ENCODE data around the gene MAP4.
"Not testable (repeated sequence)": the region's sequence is repeated elsewhere in the genome, so short reads cannot be mapped to it uniquely, and the experiment has no call there.

The MAP4 gene

DNA sequence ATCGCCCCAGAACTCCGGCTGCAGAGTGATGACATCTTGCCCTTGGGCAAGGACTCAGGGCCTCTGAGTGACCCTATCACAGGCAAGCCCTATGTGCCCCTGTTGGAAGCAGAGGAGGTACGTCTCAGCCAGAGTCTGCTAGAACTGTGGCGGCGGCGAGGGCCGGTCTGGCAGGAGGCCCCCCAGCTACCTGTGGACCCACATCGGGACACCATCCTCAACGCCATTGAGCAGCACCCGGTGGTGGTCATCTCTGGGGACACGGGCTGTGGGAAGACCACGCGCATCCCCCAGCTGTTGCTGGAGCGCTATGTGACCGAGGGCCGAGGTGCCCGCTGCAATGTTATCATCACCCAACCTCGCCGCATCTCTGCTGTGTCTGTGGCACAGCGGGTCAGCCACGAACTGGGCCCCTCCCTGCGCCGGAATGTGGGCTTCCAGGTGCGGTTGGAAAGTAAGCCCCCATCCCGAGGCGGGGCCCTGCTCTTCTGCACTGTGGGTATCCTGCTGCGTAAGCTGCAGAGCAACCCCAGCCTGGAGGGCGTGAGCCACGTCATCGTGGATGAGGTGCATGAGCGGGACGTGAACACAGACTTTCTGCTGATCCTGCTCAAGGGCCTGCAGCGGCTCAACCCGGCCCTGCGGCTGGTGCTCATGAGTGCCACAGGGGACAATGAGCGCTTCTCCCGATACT lies 169.9 kb downstream of the MAP4 start:
- no peak for DNase-seq (ENCODE audit: low spot score)

DNA sequence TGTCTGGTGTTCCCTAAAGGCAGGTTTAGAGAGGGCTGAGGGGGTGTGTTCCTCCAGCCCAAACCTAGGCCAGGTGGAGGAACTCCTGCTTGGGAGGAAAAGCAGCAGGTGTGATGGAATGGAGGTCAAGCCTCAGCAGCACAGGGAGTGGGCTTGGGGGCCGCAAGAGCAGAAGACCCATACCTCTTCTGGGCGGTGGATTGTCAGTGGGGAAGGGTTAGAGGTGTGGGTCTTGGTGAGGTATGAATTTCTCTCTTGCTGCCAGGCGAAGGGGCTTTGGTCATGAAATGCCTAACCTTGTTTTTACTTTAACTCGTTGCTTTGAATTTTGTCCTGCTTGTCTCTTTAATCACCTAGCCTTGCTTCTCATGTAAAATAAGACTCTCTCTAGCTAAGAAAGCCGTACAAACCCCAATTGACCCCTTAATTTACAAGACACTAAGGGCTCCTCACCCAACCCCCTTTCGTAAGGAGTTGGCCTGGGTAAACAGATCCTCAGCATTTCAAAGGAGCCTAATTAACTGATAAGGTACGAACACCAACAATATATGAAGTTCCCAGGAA lies 174.3 kb downstream of the MAP4 start:
- no peak for DNase-seq (ENCODE audit: low spot score)

DNA sequence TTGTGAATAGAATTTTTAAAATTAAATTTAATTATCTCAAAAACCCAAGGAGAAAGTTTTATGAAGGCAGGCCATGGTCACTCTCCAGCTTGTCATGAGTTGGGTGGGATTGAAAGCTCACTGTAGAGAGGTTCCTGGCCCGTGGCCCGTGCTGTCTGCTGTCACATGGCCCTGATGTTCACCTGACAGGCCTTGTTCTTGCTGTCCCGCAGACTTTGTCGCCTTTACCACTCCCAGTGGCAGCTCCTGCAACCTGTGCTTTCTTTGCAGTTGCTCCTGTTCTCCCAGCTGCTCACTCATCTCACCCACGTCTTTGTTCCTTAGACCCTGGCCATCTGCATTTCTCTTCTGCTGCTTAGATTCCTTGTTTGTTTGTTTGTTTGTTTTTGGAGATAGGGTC lies 177.7 kb downstream of the MAP4 start:
- no peak for DNase-seq (ENCODE audit: low spot score)

DNA sequence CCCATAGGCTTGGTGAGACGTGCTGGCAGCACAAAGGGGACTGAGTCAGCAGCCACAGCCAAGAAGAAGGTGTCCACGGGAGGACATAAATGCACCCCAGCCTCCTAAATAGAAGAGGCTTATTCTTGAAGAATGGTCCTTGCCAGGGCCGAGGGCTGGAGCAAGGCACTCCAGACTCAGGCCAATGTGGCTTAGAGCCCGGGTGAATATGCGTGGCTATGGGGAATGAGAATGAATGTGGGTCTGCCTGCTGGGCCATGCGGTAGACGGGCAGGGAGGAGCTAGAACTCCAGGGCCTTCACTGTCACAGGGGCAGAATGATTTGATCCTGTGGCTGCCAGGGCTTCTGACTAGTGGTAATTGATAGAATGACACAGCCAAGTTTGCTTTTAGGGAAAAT lies 179.2 kb downstream of the MAP4 start:
- DNase-seq (ENCODE audit: low spot score), result no peak

DNA sequence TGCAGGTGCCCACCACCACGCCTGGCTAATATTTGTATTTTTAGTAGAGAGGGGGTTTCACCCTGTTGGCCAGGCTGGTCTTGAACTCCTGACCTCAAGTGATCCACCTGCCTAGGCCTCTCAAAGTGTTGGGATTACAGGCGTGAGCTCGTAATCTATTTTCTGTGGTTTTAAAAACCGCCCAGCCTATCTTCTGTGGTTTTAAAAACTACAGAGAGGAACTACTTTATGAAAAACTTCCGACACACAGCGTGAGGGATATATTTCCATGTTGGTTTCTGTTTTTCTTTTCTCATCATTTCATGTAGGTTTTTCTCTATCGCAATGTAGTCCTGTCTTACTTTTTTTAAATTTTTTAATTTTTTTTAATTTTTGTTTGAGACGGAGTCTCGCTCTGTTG lies 186.7 kb downstream of the MAP4 start:
- DNase-seq (ENCODE audit: low spot score), result not testable (repeated sequence)

DNA sequence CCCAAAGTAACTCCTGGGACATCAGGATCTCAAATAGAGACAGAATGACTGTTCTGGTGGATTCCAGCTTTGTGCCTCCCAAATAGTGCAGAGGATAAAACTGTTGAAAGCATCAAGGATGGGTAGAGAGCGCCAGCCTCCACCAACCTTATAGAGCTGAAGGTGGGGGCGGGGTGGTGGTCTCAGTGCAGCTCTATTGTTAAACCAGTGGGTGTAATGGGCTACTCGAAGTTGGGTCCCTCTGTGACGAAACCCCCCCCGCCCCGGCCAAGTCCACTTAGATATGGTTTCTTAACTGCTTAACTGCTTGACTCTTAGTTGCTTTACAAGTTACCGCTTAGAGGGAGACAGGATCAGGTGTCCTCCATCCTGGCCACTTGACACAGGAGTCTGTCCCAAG lies 190.6 kb downstream of the MAP4 start:
- DNase-seq (ENCODE audit: low spot score), result no peak

DNA sequence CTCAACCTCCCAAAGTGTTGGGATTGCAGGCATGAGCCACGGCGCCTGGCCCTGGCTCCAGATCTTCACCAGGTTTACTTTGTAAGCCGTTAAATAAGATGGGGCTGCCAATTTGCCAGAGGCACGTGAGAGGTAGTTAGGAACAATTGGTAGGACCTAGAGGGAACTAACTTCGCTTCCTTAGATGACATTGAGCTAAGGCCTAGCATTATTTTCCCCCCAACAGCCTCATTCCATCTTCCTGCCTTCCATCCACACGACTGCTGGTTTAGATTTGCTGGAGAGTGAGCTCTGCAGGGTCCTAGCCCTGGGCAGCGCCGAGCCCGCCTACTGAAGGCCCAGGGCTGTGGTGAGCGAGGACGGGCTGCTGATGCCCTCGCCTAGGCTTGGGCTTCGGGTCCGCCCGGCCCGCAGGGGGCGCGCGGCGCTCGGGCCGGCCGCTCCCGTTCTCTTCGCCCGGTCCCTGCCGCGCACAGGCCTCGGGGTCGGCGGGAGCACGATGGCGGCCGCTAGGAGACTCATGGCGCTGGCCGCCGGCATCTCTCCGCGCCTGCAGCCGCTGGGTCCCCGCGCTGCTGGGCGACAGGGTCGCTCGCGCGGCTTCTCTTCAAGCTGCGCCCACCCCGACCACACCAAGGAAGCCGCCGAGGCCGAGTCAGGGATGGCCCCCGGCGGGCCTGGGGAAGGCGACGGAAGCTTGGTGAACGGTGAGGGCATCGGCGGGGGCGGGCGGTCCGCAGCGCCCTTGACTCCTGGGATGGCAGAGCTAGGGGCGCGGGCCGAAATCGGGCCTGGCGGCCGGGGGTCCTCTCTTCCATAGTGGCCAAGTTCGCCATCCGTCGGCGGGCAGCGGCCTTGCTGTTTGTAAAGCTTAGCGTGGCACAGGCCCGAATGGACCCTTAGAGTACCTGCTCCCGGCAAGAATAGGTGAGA lies 191.4 kb downstream of the MAP4 start:
- peak; percentile 96 for DNase-seq (ENCODE audit: low spot score)

DNA sequence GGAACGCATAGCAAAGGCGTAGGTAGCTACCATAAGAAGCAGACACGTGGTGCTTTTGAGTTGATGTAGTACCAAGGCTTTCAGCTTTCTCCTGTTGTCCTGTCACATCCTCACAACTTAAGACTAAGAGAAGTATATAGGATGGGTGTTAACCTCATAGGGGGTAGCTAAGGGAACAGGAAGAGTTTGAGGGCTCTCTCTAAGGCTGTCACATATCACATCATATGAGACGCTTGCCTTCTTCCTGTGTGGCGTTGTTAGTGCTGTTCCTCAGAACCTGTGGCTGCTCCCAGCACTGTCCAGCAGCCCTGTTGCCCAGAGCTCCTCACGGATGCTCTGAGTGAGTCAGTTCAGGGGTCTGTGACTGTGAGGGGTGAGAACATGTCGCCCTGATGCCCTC lies 198.6 kb downstream of the MAP4 start:
- no peak for DNase-seq (ENCODE audit: low spot score)

DNA sequence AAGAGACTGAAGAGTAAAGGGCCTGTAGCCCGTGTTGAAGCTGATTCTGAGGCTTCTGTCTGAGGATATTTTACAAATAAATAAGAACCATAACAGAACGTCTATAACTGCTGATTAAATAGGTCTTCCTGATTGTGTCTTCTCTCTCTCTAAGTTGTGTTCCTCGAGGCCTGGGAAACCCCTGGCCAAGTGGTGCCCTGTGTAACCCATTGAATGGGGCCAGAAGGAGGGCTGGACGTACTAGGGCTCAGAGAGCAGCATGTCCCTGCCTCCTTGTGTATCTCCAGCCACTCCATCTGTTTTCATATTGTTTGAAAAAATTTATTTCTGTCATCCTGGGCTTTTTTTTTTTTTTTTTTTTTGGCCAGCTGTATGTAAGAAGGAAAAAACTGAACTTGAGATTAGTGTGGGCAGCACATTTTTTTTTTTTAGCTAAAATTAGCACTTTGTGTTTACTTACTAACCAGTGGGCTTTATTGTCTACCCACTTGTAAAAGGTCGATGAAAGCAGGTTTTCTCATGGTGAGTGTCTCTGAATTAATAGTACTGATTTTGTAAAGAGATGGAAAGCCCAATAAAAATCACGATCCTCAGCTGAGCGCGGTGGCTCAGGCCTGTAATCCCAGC lies 202.6 kb downstream of the MAP4 start:
- DNase-seq (ENCODE audit: low spot score), result no peak

DNA sequence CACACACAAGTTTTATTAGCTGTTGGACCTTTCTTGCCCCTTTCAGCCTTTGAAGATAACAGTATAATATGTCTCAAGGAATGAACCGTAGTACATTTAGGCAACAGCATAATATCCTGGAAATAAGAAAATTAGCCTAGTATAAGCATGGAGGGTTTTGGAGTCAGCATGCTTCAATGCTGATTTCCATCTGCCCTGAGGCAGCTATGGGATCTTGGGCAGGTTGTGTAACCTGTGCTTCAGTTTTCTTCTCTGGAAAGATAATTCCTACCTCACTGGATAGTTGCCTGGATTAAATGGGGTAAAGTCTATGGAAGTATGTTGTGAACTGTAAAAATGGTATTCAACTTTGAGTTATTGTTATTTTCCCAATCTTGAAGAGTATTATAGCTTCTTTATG lies 211.6 kb downstream of the MAP4 start:
- DNase-seq (ENCODE audit: low spot score), result no peak

DNA sequence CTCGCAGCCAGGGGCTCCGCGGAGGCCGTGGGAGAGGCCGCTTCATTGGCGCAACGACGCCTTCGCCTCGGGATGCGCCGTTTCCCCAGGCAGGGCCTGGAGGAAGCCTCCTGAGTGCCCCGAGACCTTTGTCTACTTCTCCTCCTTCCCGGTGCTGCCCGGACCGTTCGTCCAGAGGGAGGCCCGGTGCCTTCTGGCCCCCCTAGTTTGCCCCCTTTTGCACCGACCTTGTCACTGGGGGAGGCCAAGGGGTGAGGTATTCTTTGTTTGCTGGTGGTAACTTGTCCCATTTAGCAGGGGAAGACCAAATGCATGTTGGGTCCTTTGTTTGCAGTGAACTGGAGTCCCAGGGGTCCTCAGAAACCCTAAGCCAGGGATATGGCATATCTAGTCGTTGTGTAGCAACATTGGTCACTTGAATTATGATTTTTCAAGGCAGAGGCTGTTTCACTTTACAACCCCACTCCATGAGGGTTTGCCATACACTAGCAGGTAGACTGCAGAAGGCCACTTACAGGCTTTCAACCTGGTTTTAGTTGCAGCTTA lies 212.7 kb downstream of the MAP4 start:
- DNase-seq (ENCODE audit: low spot score), result no peak

DNA sequence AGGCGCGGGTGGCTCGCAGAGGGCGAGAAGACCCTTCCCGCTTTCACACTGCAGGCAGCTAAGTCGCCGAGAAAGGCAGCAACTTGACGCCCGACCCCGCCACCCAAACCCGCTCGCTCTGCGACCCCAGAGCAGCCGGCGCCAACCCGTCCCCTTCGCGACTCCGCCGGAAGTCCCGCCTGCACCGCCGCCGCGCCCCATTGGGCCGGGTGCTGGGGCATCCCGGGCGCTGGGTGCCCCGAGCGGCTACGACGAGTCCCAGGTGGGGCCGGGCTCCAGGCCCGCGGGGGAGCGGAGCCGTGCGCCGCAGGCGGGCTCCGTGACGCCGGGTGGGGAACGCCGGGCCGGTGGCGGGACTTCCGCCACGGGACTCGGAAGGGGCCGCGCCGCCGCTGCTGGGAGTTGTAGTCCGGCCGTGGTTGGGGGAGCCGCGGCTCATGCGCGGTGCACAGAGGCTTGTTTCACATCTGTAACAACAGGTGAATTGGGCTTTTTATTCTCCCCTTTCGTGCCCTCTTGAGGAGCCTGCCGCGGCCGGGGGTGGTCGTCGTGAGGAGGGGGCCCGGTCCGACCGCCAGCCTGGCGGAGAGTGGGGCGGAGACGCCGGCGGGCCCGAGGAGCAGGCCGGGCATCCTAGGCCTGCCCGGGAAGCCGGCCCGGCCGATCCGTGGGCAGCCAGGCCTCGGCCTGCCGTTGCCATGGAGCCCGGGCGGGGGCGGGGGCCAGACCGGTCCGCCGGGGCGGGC lies 213.3 kb downstream of the MAP4 start, which contains the start of gene DHX30:
Gene DHX30 (plus strand): TSS at position 405 of the 746 bp plus-strand sequence. CDS start 7,546 bp downstream, outside the sequence.
- peak; percentile 87 for DNase-seq (ENCODE audit: low spot score)
